ENCODE measurements around the gene GNB1L.
A peak's percentile ranks its signal among the peaks of the same experiment; 100 is the strongest.

Gene GNB1L

GRCh38 chr22:19875531-19876313 lies 21.0 kb upstream of the GNB1L start:
- DNase-seq, result peak in 1 of 5 experiments; percentile 3

- no peak for DNase-seq
These were observed 20.4 kb upstream of the GNB1L start for GRCh38 chr22:19875061-19875530.

- DNase-seq, result peak in 3 of 5 experiments; percentile 8 to 62 (median 24)
These were observed 19.8 kb upstream of the GNB1L start for GRCh38 chr22:19874307-19875060.

GRCh38 chr22:19873960-19874306 lies 19.3 kb upstream of the GNB1L start:
- peak in 1 of 5 experiments; percentile 1 for DNase-seq

GRCh38 chr22:19873138-19873959 lies 18.7 kb upstream of the GNB1L start:
- DNase-seq, result peak in 1 of 5 experiments; percentile 2

- no peak for DNase-seq
These were observed 18.1 kb upstream of the GNB1L start for GRCh38 chr22:19872779-19873137.

- DNase-seq, result peak in 1 of 5 experiments; percentile 1
These were observed 17.4 kb upstream of the GNB1L start for GRCh38 chr22:19871845-19872778.

- peak in 1 of 5 experiments; percentile 2 for DNase-seq
These were observed 16.6 kb upstream of the GNB1L start for GRCh38 chr22:19871023-19871844.

GRCh38 chr22:19870153-19871022 lies 15.7 kb upstream of the GNB1L start:
- peak in 1 of 5 experiments; percentile 2 for DNase-seq

GRCh38 chr22:19869497-19870152 lies 15.0 kb upstream of the GNB1L start:
- DNase-seq, result no peak

GRCh38 chr22:19868773-19869471 lies 14.2 kb upstream of the GNB1L start:
- DNase-seq, result peak in 1 of 5 experiments; percentile 3

- no peak for DNase-seq
These were observed 13.7 kb upstream of the GNB1L start for GRCh38 chr22:19868333-19868732.

GRCh38 chr22:19867617-19868016 lies 12.9 kb upstream of the GNB1L start:
- no peak for DNase-seq

GRCh38 chr22:19866665-19867009 lies 12.0 kb upstream of the GNB1L start:
- no peak for DNase-seq

GRCh38 chr22:19865141-19865829 lies 10.6 kb upstream of the GNB1L start:
- no peak for DNase-seq

- no peak for DNase-seq
These were observed 9.9 kb upstream of the GNB1L start for GRCh38 chr22:19864538-19865106.

GRCh38 chr22:19863571-19863970 lies 8.9 kb upstream of the GNB1L start:
- DNase-seq, result no peak
